GM18526 (cell line): ENCODE results near the gene TIGIT.

Experiments used
- POLR2A ChIP-seq: IDR thresholded peaks from 3 replicates; pipeline ENCODE4 v1.6.1; 2011; ENCODE audit not compliant: insufficient read length; ENCODE audit errors: extremely low read depth

Gene TIGIT

GRCh38 chr3:114331710-114332109 lies 37.9 kb downstream of the TIGIT start:
- no peak for TF ChIP-seq POLR2A

- TF ChIP-seq POLR2A = no peak
These were observed 38.7 kb downstream of the TIGIT start for GRCh38 chr3:114332342-114333179.

- TF ChIP-seq POLR2A = no peak
These were observed 39.5 kb downstream of the TIGIT start for GRCh38 chr3:114333180-114333922.

DNA sequence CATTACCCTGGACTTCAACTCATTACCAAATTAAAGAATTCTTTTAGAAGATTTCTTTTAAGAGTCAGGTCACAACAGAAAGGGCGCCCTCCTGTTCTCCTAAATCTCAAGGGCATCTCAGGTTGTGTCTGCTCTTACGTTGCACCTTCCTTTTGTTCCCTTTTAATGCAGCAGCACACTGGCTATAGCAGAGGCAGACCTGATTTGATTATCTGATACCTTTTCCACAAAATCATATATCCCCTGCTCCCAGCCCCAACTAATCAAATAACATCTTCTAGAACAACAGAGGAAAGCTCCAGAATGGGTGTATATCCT lies 40.1 kb downstream of the TIGIT start:
- TF ChIP-seq POLR2A = no peak

GRCh38 chr3:114336122-114336697 lies 42.4 kb downstream of the TIGIT start:
- TF ChIP-seq POLR2A = no peak

- no peak for TF ChIP-seq POLR2A
These were observed 43.0 kb downstream of the TIGIT start for GRCh38 chr3:114336857-114337256.

DNA sequence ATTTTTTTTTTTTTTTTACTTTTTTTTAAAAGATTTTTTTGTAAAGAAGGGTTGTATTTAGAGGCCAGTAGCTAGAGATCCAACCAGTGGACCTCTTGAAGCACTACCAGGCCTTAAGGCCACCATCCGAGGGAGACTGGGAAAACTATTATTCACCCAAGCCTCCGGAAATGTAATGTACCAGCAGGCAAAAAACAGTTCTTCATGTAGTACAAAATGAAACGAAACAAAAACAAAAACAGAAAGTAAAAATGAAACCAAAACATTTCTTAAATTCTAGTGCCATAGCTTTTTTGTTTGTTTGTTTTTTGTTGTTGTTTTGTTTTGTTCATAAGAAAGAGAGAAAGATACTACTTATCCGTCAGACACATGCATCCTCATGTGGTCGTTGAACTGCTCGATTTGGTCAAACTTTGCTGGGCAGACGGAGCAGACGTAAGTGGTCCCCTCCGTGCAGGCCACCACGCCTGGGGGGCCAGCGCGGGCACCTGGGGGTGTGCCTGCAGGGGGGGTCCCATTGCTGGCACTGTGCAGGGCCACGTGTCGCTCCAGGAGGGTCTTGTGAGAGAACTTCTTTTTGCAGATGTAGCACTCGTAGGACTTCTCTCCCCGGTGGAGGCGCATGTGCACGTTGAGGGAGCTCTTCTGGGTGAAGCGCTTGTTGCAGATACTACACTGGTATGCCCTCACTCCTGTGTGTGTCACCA lies 45.0 kb downstream of the TIGIT start:
- no peak for TF ChIP-seq POLR2A

DNA sequence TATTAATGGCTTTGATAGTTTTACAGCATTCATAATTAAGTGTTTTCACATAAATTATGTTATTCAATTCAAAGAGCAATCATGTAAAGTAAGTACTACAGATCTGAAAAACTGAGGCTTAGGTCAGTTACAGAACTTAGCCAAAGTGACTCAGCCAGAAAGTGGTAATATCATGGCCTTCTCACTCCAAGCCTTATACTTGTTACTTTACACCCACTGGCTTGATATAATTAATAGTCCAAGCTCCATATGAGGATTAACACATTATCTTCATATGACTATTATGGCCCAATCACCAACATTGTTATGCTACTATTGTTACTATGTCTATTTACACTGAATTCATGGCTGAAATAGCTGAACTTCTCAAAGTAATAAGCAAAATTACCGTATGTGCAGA lies 50.7 kb downstream of the TIGIT start:
- TF ChIP-seq POLR2A = no peak

DNA sequence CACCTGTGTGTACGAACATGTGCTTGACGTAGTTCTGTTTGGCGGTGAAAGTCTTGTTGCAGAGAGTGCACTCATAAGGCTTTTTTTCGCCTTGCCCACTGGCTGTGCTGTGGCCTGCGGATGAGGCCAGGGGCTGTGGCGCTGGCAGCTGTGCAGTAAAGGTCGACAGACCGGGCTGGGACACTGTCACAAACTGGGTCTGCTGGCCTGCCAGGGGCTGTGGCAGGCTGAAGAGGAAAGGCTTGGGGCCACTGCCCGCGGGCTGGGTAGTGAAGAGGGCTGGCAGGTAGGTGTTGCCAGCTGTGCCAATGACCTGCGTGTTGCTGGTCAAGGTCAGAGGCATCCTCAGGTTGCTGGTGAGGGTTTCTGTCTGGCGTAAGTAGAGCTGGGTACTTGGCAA lies 56.4 kb downstream of the TIGIT start:
- TF ChIP-seq POLR2A = no peak

- no peak for TF ChIP-seq POLR2A
These were observed 56.9 kb downstream of the TIGIT start for GRCh38 chr3:114350690-114351089.

- no peak for TF ChIP-seq POLR2A
These were observed 57.4 kb downstream of the TIGIT start for GRCh38 chr3:114351123-114351821.

DNA sequence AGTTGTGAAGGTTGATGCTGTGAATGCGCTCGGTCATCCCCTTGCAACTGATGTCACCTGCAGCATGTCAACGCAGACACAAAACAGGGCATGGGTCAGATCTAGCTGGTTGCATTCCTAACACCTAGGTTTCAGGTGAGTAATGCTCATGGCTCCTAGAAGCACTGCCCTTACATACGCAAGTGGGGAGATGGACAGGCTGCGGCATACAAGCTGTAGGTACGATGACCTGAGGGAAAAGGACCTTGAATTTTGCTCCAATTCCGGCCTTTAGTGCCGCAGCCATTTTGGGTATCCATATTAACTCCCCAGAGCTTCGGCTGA lies 58.0 kb downstream of the TIGIT start:
- no peak for TF ChIP-seq POLR2A

DNA sequence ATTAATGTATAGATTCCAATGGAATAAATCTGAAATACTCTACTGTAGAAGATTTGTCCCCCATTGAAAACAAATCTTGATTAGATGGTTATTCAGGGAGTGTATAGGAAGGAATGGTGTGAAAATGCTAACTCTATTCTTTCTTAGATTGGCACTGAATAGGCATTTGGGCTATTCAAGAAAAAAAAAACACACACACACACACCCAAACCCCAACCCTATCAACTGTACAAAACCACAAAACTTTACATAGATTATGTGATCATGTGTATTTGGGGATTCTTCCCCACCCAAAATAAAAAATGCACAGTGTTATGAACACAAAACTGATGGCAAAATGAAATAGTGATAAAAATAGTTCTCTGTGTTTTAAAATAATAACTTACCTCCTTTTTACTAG lies 61.8 kb downstream of the TIGIT start:
- TF ChIP-seq POLR2A = no peak

DNA sequence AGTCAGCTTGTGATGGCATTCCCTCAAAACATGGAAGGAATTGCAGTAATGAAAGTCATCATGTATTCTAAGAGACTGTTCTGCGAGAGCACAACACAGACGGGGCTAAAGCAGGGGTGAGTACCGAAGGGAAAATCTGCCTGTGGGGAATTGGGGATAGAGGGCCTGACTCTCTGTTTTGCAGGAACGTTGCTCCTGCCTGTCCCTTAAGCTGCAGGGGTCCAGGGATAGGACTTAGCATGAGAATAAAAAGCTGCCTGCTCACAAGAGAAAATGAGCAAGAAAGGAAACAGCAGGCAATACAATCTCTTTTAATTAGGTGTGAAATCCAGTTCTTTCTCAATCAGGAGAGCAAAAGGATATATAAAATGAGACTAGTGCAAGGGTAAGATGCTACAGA lies 62.2 kb downstream of the TIGIT start:
- TF ChIP-seq POLR2A = no peak

- TF ChIP-seq POLR2A = no peak
These were observed 62.7 kb downstream of the TIGIT start for GRCh38 chr3:114356525-114356924.
